Mesenchymal stem cell (in vitro differentiated cells and primary cell): ENCODE results near the gene C1orf210.
A peak's percentile ranks its signal among the peaks of the same experiment; 100 is the strongest.

ENCODE experiments used
- DNase-seq: peaks from one replicate; pipeline ENCODE4 v3.0.0-alpha.2; 2013
- H2AFZ ChIP-seq: one replicate; pipeline ENCODE4 v1.6.1; 2013; ENCODE audit warnings: low read depth, mild to moderate bottlenecking, control low read depth, inconsistent platforms, low read length, moderate library complexity
- H2AK5ac ChIP-seq: 2 replicates; pipeline ENCODE4 v1.6.1; 2013; ENCODE audit warnings: low read length, moderate library complexity, mild to moderate bottlenecking, inconsistent platforms; ENCODE audit not compliant: severe bottlenecking
- H2BK120ac ChIP-seq: one replicate; pipeline ENCODE4 v1.6.1; 2013; ENCODE audit warnings: low read depth, mild to moderate bottlenecking, inconsistent platforms, low read length, moderate library complexity
- H2BK12ac ChIP-seq, 2 experiments: one replicate each; pipeline ENCODE4 v1.6.1; 2013; ENCODE audit warnings: inconsistent platforms in 2 of 2, low read length in 2 of 2, mild to moderate bottlenecking in 2 of 2, moderate library complexity in 2 of 2, control low read depth in 1 of 2
- H2BK15ac ChIP-seq: one replicate; pipeline ENCODE4 v1.6.1; 2013; ENCODE audit warnings: mild to moderate bottlenecking, low read depth, inconsistent platforms; ENCODE audit not compliant: poor library complexity, severe bottlenecking
- H2BK5ac ChIP-seq: 2 replicates; pipeline ENCODE4 v1.6.1; 2013; ENCODE audit warnings: low read depth, mild to moderate bottlenecking, low read length, control low read depth, inconsistent platforms; ENCODE audit not compliant: poor library complexity, severe bottlenecking
- H3K14ac ChIP-seq, 2 experiments: one replicate each; pipeline ENCODE4 v1.6.1; 2013; ENCODE audit warnings: inconsistent platforms in 2 of 2, low read length in 2 of 2, control low read depth in 1 of 2, mild to moderate bottlenecking in 1 of 2, moderate library complexity in 1 of 2
- H3K18ac ChIP-seq, 2 experiments: one replicate each; pipeline ENCODE4 v1.6.1; 2013; ENCODE audit warnings: inconsistent platforms in 2 of 2, low read length in 2 of 2, control low read depth in 1 of 2, low read depth in 1 of 2, mild to moderate bottlenecking in 1 of 2
- H3K23ac ChIP-seq, 2 experiments: one replicate each; pipeline ENCODE4 v1.6.1; 2013; ENCODE audit warnings: inconsistent platforms in 2 of 2, low read length in 2 of 2, mild to moderate bottlenecking in 2 of 2, moderate library complexity in 2 of 2, control low read depth in 1 of 2
- H3K27ac ChIP-seq: 2 replicates; pipeline ENCODE4 v1.5.1; 2013; ENCODE audit warnings: mild to moderate bottlenecking, moderate library complexity, low read length, control low read depth, inconsistent platforms; ENCODE audit not compliant: poor library complexity, severe bottlenecking
- H3K27me3 ChIP-seq, 2 experiments: 2 replicates each; pipeline versions ENCODE4 v1.6.1 to v1.7.0; 2013; ENCODE audit warnings: low read length in 2 of 2, mild to moderate bottlenecking in 2 of 2, moderate library complexity in 2 of 2, control low read depth in 1 of 2, inconsistent platforms in 1 of 2; ENCODE audit not compliant: control insufficient read depth in 1 of 2, insufficient read depth in 1 of 2
- H3K36me3 ChIP-seq, 2 experiments: 2 replicates each; pipeline versions ENCODE4 v1.6.1 to v1.7.0; 2013; ENCODE audit warnings: low read length in 2 of 2, control low read depth in 1 of 2, inconsistent platforms in 1 of 2, low read depth in 1 of 2, mild to moderate bottlenecking in 1 of 2; ENCODE audit not compliant: insufficient read depth in 2 of 2, control insufficient read depth in 1 of 2
- H3K4ac ChIP-seq, 2 experiments: one replicate each; pipeline ENCODE4 v1.6.1; 2013; ENCODE audit warnings: inconsistent platforms in 2 of 2, low read length in 2 of 2, mild to moderate bottlenecking in 2 of 2, moderate library complexity in 2 of 2, control low read depth in 1 of 2, low read depth in 1 of 2
- H3K4me1 ChIP-seq: 2 replicates; pipeline ENCODE4 v1.6.1; 2013; ENCODE audit warnings: low read depth, low read length, control low read depth; ENCODE audit not compliant: control insufficient read depth, insufficient read depth
- H3K4me2 ChIP-seq: 2 replicates; pipeline ENCODE4 v1.6.1; 2013; ENCODE audit warnings: low read length, mild to moderate bottlenecking, inconsistent platforms; ENCODE audit not compliant: poor library complexity, severe bottlenecking
- H3K4me3 ChIP-seq, 2 experiments: 2 replicates each; pipeline versions ENCODE4 v1.5.1 to v1.7.0; 2013; ENCODE audit warnings: low read length in 2 of 2, mild to moderate bottlenecking in 2 of 2, control low read depth in 1 of 2, low read depth in 1 of 2; ENCODE audit not compliant: insufficient read depth in 1 of 2
- H3K79me1 ChIP-seq: replicated peaks from 2 replicates; pipeline ENCODE4 v1.6.1; 2013; ENCODE audit warnings: mild to moderate bottlenecking, control low read depth, low read length, inconsistent platforms; ENCODE audit not compliant: poor library complexity, severe bottlenecking
- H3K9ac ChIP-seq: 2 replicates; pipeline ENCODE4 v1.7.0; 2013; ENCODE audit warnings: mild to moderate bottlenecking, low read length, moderate library complexity
- H3K9me3 ChIP-seq: 2 replicates; pipeline ENCODE4 v1.7.0; 2013; ENCODE audit warnings: mild to moderate bottlenecking, low read length; ENCODE audit not compliant: control insufficient read depth
- H4K8ac ChIP-seq: one replicate; pipeline ENCODE4 v1.6.1; 2013; ENCODE audit warnings: inconsistent platforms, mild to moderate bottlenecking, low read length, moderate library complexity
- H4K91ac ChIP-seq: one replicate; pipeline ENCODE4 v1.6.1; 2013; ENCODE audit warnings: mild to moderate bottlenecking, low read length, inconsistent platforms
- WGBS: methylation state at CpG from one replicate; pipeline ENCODE4 v1.1.7; 2013; ENCODE audit warnings: mixed read lengths; 5-methylcytosine and 5-hydroxymethylcytosine counted together

The C1orf210 gene

DNA sequence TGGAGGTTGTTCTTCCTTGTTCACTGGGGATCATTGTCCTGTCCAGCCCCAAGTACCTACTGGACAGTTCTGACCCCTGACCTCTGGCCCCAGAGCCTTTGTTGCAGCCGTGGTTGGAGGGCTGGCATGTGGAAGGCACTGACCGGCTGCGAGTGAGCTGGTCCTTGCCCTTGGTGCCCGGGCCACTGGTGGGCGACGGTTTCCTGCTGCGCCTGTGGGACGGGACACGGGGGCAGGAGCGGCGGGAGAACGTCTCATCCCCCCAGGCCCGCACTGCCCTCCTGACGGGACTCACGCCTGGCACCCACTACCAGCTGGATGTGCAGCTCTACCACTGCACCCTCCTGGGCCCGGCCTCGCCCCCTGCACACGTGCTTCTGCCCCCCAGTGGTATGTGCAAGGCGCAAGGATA, 26.8 kb upstream of the C1orf210 start:
- H3K27ac ChIP-seq: no peak overlapping the region
- no peak overlapping the region for H2BK15ac ChIP-seq
- no peak overlapping the region for H3K4ac ChIP-seq
- no peak overlapping the region for H2AFZ ChIP-seq
- no peak for DNase-seq
- H2AK5ac ChIP-seq: no peak overlapping the region
- H4K8ac ChIP-seq: no peak overlapping the region
- H3K27me3 ChIP-seq: peaks cover 0 to 9% of the 10 kb centered on the region in 2 experiments
- WGBS: 90% methylated on average over 17 of the region's 19 CpGs
- no peak overlapping the region for H3K4me3 ChIP-seq
- no peak overlapping the region for H3K14ac ChIP-seq
- H3K23ac ChIP-seq: no peak overlapping the region
- H4K91ac ChIP-seq: peak overlapping the region; percentile 22
- no peaks in the 10 kb centered on the region for H3K9me3 ChIP-seq
- no peak overlapping the region for H2BK120ac ChIP-seq
- H2BK5ac ChIP-seq: no peak overlapping the region
- H3K79me1 ChIP-seq: no peaks in the 10 kb centered on the region
- peaks cover 7% of the 10 kb centered on the region for H3K4me1 ChIP-seq
- no peaks in the 10 kb centered on the region for H3K36me3 ChIP-seq
- H2BK12ac ChIP-seq: no peak overlapping the region
- no peak overlapping the region for H3K4me2 ChIP-seq
- no peak overlapping the region for H3K9ac ChIP-seq
- no peak overlapping the region for H3K18ac ChIP-seq

DNA sequence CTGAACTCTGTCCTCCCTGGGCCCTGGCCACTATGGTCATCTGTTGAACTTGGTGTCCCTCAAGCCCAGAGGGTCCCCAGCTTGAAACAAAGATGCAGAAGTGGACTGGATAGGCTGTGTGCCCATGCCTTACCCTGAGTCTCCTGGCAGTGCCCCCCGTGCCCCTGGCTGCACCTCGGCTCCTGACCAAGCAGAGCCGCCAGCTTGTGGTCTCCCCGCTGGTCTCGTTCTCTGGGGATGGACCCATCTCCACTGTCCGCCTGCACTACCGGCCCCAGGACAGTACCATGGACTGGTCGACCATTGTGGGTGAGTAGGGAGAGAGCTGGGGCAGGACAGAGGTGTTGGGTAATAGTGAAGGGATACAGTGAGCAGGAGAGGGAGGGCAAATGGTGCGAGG, 26.1 kb upstream of the C1orf210 start:
- no peak overlapping the region for H3K9ac ChIP-seq
- no peak overlapping the region for H3K4me2 ChIP-seq
- H3K27me3 ChIP-seq: peaks cover 2 to 10% of the 10 kb centered on the region in 2 experiments
- no peak overlapping the region for H3K14ac ChIP-seq
- H3K4me1 ChIP-seq: peaks cover 7% of the 10 kb centered on the region
- no peak overlapping the region for H4K91ac ChIP-seq
- no peak overlapping the region for H2BK120ac ChIP-seq
- no peaks in the 10 kb centered on the region for H3K79me1 ChIP-seq
- H2BK15ac ChIP-seq: no peak overlapping the region
- no peak for DNase-seq
- WGBS: 93% methylated on average over 9 of the region's 9 CpGs
- no peak overlapping the region for H3K4ac ChIP-seq
- H3K23ac ChIP-seq: no peak overlapping the region
- no peak overlapping the region for H3K4me3 ChIP-seq
- H2BK12ac ChIP-seq: no peak overlapping the region
- H4K8ac ChIP-seq: no peak overlapping the region
- no peaks in the 10 kb centered on the region for H3K9me3 ChIP-seq
- H3K27ac ChIP-seq: no peak overlapping the region
- H3K36me3 ChIP-seq: no peaks in the 10 kb centered on the region
- H3K18ac ChIP-seq: no peak overlapping the region
- H2AK5ac ChIP-seq: no peak overlapping the region
- H2BK5ac ChIP-seq: no peak overlapping the region
- H2AFZ ChIP-seq: no peak overlapping the region

DNA sequence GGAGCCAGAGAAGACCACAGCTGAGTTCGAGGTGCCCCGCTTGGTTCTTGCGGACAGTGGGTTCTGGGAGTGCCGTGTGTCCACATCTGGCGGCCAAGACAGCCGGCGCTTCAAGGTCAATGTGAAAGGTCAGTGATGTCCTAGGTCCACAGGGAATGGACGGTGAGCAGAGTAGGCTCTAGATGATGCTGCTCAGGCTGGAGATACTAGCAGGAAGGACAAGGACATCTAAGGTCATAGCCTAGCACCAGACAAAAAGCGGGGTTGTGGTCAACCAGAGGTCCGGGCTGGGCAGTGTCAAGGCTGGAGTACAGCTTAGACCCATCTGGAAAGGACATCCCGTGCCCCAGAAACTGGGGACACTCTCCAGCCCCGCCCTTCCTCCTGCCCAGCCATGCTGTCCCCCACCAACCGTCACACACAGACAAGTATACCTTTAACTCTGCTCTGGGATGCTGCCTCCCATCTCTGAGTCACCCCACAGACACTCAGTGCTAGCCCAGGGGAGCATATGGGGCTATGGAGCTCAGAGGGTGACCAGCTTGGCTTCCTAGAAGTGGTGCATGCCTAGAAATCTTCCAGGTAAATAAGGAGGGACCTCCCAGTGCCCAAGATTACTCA, 24.1 kb upstream of the C1orf210 start:
- no peak overlapping the region for H3K27ac ChIP-seq
- no peak overlapping the region for H3K4me2 ChIP-seq
- H3K9ac ChIP-seq: no peak overlapping the region
- no peak overlapping the region for H3K4me3 ChIP-seq
- no peak overlapping the region for H4K91ac ChIP-seq
- no peak overlapping the region for H3K4ac ChIP-seq
- no peak overlapping the region for H3K23ac ChIP-seq
- H2BK15ac ChIP-seq: no peak overlapping the region
- H3K9me3 ChIP-seq: no peaks in the 10 kb centered on the region
- H3K14ac ChIP-seq: no peak overlapping the region
- H3K27me3 ChIP-seq: peaks cover 3 to 10% of the 10 kb centered on the region in 2 experiments
- H2AK5ac ChIP-seq: no peak overlapping the region
- 86% methylated on average over 13 of the region's 13 CpGs for WGBS
- H3K4me1 ChIP-seq: peaks cover 7% of the 10 kb centered on the region
- H2BK120ac ChIP-seq: no peak overlapping the region
- no peaks in the 10 kb centered on the region for H3K79me1 ChIP-seq
- DNase-seq: no peak
- no peak overlapping the region for H3K18ac ChIP-seq
- no peaks in the 10 kb centered on the region for H3K36me3 ChIP-seq
- no peak overlapping the region for H2BK12ac ChIP-seq
- H2BK5ac ChIP-seq: no peak overlapping the region
- no peak overlapping the region for H4K8ac ChIP-seq
- no peak overlapping the region for H2AFZ ChIP-seq

DNA sequence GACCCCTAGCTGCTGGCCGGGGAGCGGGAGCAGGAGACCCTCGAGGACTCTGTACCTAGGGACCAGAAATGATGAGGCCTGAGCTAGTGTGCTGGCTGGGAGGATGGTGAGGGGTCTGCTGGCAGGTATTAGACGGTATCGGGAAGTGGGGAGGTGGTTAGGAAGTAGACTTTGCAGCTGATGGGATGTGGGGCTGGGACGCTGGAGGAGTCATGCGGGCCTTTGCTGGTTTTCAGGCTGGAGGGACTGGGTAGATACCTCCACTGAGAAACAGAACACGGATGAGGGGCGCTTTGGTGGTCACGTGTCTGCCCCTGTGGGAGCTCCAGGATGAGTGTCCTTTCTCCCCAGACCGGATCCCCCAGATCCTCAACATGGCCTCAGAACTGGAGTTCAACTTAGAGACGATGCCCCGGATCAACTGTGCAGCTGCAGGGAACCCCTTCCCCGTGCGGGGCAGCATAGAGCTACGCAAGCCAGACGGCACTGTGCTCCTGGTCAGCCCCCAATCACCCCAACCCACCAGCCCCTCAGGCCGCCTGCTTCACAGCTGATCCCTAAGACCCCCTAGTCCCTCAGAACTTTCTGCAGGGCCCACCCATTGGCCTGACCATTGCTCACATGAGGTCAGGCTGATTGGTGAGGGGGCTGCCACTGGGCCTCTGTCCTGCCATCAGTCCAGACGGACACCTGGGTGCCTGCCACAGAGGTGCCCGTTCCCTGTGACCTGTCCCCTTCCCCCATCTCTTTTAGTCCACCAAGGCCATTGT, 23.4 kb upstream of the C1orf210 start:
- no peak overlapping the region for H2BK120ac ChIP-seq
- no peak overlapping the region for H4K8ac ChIP-seq
- H3K4me3 ChIP-seq: no peak overlapping the region
- H2BK15ac ChIP-seq: no peak overlapping the region
- H4K91ac ChIP-seq: no peak overlapping the region
- H3K9ac ChIP-seq: no peak overlapping the region
- no peaks in the 10 kb centered on the region for H3K9me3 ChIP-seq
- H2AK5ac ChIP-seq: no peak overlapping the region
- no peak overlapping the region for H3K27ac ChIP-seq
- no peak overlapping the region for H2AFZ ChIP-seq
- H3K27me3 ChIP-seq: peaks cover 3 to 10% of the 10 kb centered on the region in 2 experiments
- no peaks in the 10 kb centered on the region for H3K79me1 ChIP-seq
- no peak for DNase-seq
- no peak overlapping the region for H2BK12ac ChIP-seq
- H3K4me1 ChIP-seq: peaks cover 7% of the 10 kb centered on the region
- no peak overlapping the region for H3K14ac ChIP-seq
- H3K36me3 ChIP-seq: no peaks in the 10 kb centered on the region
- no peak overlapping the region for H2BK5ac ChIP-seq
- H3K23ac ChIP-seq: no peak overlapping the region
- WGBS: 95% methylated on average over 19 of the region's 20 CpGs
- no peak overlapping the region for H3K4ac ChIP-seq
- H3K18ac ChIP-seq: no peak overlapping the region
- no peak overlapping the region for H3K4me2 ChIP-seq
